MG63 (cell line): ENCODE data around the gene WWP2. TPM values are rescaled to one million over a fixed set of nuclear protein-coding genes. Genes with fewer than 3 reads are reported as not detected.
A peak's percentile ranks its signal among the peaks of the same experiment; 100 is the strongest.
"Not testable (repeated sequence)": the region's sequence is repeated elsewhere in the genome, so short reads cannot be mapped to it uniquely, and the experiment has no call there.

Experiments
- DNase-seq: peaks from one replicate; pipeline ENCODE4 v3.0.0-alpha.2; 2020
- H3K27me3 ChIP-seq: fragments of 250-450 bp; sonication (Bioruptor Pico); 2 replicates; pipeline ENCODE4 v1.5.1; 2020; ENCODE audit warnings: mild to moderate bottlenecking, moderate library complexity
- H3K36me3 ChIP-seq: fragments of 250-450 bp; sonication (Bioruptor Pico); 2 replicates; pipeline ENCODE4 v1.5.1; 2020; ENCODE audit warnings: mild to moderate bottlenecking, moderate library complexity
- H3K4me3 ChIP-seq: fragments of 250-450 bp; sonication (Bioruptor Pico); 2 replicates; pipeline ENCODE4 v1.5.1; 2020; ENCODE audit warnings: mild to moderate bottlenecking, moderate library complexity
- H3K9me3 ChIP-seq: fragments of 250-450 bp; sonication (Bioruptor Pico); 2 replicates; pipeline ENCODE4 v1.5.1; 2020; ENCODE audit warnings: mild to moderate bottlenecking, moderate library complexity
- total RNA-seq: library from RNA; depleted of rRNA; stranded (reverse); fragments of >200 nt; shearing (Covaris generic); gene quantifications from 2 replicates; pipeline ENCODE4 v1.2.3, GENCODE V29; 2014; ENCODE audit warnings: low replicate concordance

WWP2 gene
- total RNA-seq, 1 experiment from 2014 or later = 15.5 TPM

GRCh38 chr16:69834807-69835466, 72.8 kb downstream of the WWP2 start:
- Histone ChIP-seq H3K4me3 (no peak overlapping the region), H3K27me3 (no peaks in the 10 kb centered on the region), H3K9me3 (no peaks in the 10 kb centered on the region), H3K36me3 (no peaks in the 10 kb centered on the region)
- DNase-seq = no peak

DNA sequence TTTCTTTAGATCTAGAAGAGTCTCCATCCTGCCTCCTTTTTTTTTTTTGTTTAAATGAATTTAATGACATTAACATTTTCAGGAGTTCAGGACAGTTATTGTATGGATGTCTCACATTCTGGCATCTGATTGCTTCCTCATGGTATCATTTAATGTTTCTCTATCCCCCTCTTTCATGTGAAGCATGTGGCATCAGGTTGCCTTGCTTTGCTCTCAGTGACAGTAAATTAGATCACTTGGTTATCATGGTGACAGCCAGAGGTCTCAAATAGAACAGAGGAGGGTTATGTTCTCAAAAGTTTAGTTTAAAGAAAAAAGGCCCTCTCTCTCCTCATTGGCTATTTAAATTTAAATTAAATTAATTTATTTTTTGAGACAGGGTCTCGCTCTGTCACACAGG, 74.1 kb downstream of the WWP2 start:
- Histone ChIP-seq H3K27me3 (no peaks in the 10 kb centered on the region), H3K4me3 (no peak overlapping the region), H3K9me3 (no peaks in the 10 kb centered on the region), H3K36me3 (no peaks in the 10 kb centered on the region)
- no peak for DNase-seq

DNA sequence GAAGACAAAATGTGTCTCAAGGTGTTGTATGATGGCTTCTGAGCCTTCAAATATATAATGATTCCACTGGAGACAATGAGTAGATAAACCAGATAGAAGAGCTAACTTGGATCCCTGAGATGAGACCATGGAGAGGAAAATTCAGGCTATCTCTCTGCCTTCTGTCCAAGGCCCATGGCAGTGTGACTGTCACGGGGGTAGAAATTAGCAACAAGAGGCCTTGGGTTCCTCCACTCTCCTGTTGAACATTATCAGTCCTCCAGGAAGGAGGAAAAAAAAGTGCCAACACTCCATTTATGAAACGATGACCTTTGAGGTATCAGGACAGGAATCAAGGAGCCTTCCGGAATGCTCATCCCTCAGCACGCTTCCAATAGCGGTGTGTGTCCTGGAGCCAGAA, 75.2 kb downstream of the WWP2 start:
- H3K9me3 ChIP-seq = no peaks in the 10 kb centered on the region
- no peaks in the 10 kb centered on the region for H3K27me3 ChIP-seq
- no peak overlapping the region for H3K4me3 ChIP-seq
- no peaks in the 10 kb centered on the region for H3K36me3 ChIP-seq
- no peak for DNase-seq

DNA sequence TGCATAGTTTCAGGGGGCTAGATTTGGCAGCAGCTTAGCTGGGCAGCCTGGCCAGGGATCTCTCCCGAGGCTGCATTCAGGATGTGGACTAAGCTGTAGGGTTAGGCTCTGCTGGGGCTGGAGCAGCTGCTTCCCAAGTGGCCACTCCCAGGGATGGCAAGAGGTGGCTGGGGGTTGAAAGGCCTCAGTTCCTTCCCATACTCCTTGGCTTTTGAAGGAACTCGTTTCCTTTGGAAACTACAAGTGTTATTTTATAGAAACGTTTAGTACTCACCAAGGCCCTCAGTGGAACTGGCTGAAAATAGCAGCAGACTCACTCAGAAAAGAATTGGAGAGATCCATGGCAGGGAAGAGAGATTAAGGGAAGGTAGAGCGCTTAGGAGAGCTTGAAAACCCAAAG, 76.4 kb downstream of the WWP2 start:
- no peak overlapping the region for H3K4me3 ChIP-seq
- no peaks in the 10 kb centered on the region for H3K27me3 ChIP-seq
- no peaks in the 10 kb centered on the region for H3K36me3 ChIP-seq
- no peak for DNase-seq
- H3K9me3 ChIP-seq = no peaks in the 10 kb centered on the region

DNA sequence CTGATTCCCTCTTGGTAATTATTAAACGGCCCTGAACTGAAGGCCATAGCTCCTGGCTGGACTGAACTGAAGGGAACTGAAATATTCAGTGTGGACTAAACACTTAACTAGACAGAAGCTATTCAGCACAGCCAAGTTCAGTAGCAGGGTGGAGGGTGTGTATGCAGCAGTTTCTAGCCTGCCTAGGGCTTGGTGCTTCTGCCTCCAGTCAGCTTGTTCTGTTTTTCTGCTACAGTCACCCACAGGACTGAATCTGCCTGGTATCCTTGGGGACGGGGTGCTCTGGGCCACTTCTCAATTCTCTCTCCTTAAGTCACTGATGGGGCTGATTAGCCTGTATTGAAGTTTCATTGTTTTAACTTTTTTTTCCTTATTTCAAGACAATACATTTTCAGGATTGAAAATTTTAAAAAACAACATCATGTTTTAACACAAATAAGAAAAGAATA, 77.1 kb downstream of the WWP2 start:
- no peak overlapping the region for H3K4me3 ChIP-seq
- no peaks in the 10 kb centered on the region for H3K36me3 ChIP-seq
- H3K9me3 ChIP-seq = no peaks in the 10 kb centered on the region
- H3K27me3 ChIP-seq = no peaks in the 10 kb centered on the region
- no peak for DNase-seq

DNA sequence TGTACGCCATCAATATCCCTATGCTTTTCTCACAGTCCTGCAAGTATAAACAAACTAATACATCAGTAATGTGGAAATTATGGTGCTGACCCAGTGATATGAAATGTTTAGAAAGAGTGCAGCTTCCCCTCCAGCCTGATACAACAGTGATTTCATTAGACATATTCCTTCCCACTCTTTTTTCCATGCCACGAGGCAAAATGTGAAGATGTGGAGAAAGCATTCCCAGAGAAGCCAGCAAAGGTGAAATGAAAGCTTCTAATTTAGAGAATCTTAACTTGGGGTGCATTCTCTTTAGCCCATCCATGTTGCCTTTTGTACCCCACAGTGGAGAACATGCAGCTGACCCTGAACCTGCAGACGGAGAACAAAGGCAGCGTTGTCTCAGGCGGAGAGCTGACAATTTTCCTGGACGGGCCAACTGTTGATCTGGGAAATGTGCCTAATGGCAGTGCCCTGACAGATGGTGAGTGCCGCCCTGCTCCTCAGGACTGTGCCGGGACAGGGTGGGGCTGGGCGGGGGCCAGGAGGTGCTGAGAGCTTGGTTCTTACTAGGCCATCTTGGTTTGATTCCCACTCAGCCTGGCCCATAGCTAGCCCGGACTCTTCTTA, 77.8 kb downstream of the WWP2 start:
- Histone ChIP-seq H3K9me3 (no peaks in the 10 kb centered on the region), H3K27me3 (no peaks in the 10 kb centered on the region), H3K36me3 (no peaks in the 10 kb centered on the region), H3K4me3 (no peak overlapping the region)
- no peak for DNase-seq

- Histone ChIP-seq H3K36me3 (no peaks in the 10 kb centered on the region; the same call in 1 of the 2 replicates), H3K9me3 (no peaks in the 10 kb centered on the region), H3K27me3 (no peaks in the 10 kb centered on the region), H3K4me3 (no peak overlapping the region)
- no peak for DNase-seq
These were observed 78.8 kb downstream of the WWP2 start for GRCh38 chr16:69840975-69841374.

DNA sequence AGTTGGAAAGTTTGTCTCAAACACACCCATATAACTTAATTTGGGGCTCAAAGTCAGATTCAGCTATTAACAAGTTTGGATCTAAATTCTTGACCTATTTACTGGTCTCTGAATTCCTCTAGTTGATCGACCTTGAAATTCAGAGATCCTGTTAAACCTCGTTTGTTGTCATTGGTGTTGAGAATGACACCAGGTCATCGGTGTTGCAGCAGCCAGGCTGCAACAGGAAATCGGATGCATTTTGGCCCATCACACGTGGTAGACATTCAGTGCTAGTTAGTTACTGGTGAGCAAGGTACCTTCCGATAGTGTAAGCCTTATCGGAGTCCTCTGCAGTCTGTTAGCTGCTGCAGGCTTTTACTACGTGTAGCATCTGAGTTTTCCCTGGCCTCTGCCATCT, 82.3 kb downstream of the WWP2 start:
- Histone ChIP-seq H3K9me3 (peaks cover 2% of the 10 kb centered on the region; the same call in 1 of the 2 replicates), H3K36me3 (peaks cover 3% of the 10 kb centered on the region), H3K4me3 (no peak overlapping the region), H3K27me3 (no peaks in the 10 kb centered on the region)
- DNase-seq = no peak

DNA sequence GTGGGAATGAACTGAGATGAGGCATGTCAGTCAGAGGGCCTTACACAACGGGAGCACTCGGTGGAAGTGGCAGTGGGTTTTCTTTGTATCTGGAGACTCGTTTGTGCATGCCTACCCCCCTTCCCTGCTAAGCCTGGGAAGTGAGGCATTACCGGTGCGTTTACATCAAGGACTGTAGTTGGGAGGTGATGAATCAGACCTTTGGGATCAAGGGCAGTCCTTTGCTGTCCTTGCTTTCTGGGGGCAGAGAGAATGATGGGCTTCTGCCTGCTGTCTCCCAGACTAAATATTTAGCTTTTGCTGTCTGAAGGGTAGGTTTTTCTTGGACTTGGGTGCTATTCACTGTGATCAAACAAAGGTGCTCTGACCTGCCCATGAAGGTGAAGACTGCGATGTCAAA, 83.0 kb downstream of the WWP2 start:
- H3K4me3 ChIP-seq = no peak overlapping the region
- H3K9me3 ChIP-seq = peaks cover 2% of the 10 kb centered on the region; the same call in 1 of the 2 replicates
- no peaks in the 10 kb centered on the region for H3K27me3 ChIP-seq
- DNase-seq = no peak
- H3K36me3 ChIP-seq = peaks cover 3% of the 10 kb centered on the region

DNA sequence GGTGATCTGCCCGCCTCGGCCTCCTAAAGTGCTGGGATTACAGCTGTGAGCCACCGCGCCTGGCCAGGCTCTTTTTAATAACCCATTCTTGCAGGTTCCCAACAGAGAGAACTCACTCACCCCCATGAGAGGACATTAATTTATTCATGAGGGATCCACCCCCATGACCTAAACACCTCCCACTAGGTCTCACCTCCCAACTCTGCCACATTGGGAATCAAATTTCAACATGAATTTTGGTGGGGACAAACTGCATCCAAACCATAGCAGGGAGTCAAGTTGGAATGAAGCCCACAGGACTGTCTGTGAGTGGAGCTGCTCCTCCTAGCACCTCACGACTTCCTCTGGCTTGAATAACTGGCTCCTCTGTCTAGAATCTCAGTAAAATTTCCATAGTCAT, 85.5 kb downstream of the WWP2 start:
- Histone ChIP-seq H3K4me3 (no peak overlapping the region), H3K9me3 (peaks cover 2% of the 10 kb centered on the region; the same call in 1 of the 2 replicates), H3K27me3 (no peaks in the 10 kb centered on the region), H3K36me3 (peaks cover 3% of the 10 kb centered on the region)
- no peak for DNase-seq

DNA sequence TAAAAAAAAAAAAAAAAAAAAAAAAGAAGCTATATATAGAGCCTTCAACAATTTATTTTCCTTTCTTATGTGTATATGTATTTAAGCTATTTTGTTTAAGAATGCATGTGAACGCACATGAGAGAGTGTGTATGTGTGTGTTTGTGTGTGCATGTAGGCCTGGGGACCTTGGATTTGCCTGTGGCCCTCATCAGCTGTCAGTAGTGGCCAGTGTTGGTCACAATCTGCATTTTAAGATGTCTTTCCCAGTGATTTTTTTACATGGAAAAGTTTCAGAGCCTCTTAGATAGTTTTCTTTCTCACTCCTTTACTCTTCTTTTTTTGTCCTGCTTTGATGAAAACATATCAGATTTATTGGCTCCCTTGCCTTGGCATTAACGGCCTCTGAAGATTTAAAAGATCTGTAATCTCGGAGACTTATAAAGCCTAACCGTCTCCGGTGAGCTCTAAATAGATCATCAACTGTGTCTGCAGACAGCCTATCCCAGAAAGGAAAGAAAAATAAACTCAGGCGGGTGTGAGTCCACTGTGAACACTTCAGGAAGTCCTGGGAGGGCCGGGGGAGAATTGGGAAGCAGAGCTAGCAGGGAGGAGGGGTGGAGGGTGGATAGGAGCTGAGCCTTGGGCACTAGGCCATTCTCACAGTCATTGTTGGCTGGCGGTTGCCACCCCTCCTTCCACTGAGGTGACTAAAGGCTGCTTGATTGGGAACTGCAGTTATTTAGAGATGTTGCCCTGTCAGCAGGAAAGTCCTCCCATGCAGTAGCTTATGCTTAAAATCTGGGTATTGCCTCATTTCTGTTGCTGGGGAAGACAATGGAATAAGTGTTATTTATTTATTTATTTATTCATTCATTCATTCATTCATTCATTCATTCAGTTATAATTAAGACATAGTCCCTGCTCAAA, 86.8 kb downstream of the WWP2 start:
- Histone ChIP-seq H3K9me3 (peaks cover 2% of the 10 kb centered on the region; the same call in 1 of the 2 replicates), H3K27me3 (no peaks in the 10 kb centered on the region), H3K4me3 (peak overlapping the region; percentile 7; the same call in 1 of the 2 replicates), H3K36me3 (peaks cover 3% of the 10 kb centered on the region)
- peak; percentile 93 for DNase-seq

GRCh38 chr16:69851491-69852240, 89.5 kb downstream of the WWP2 start:
- no peaks in the 10 kb centered on the region for H3K27me3 ChIP-seq
- H3K4me3 ChIP-seq = no peak overlapping the region
- DNase-seq = peak; percentile 50
- peaks cover 2% of the 10 kb centered on the region; the same call in 1 of the 2 replicates for H3K9me3 ChIP-seq
- H3K36me3 ChIP-seq = peaks cover 3% of the 10 kb centered on the region

- no peak for DNase-seq
- peaks cover 1% of the 10 kb centered on the region for H3K36me3 ChIP-seq
These were observed 90.7 kb downstream of the WWP2 start for GRCh38 chr16:69852815-69853214.

GRCh38 chr16:69853481-69853880, 91.3 kb downstream of the WWP2 start:
- no peaks in the 10 kb centered on the region for H3K9me3 ChIP-seq
- no peak for DNase-seq
- no peak overlapping the region for H3K4me3 ChIP-seq

More at GRCh38 chr16:69852815-69853214, 90.7 kb downstream of the WWP2 start:
- Histone ChIP-seq H3K4me3 (no peak overlapping the region), H3K9me3 (peaks cover under 1% of the 10 kb centered on the region; the same call in 1 of the 2 replicates), H3K27me3 (no peaks in the 10 kb centered on the region)

DNA sequence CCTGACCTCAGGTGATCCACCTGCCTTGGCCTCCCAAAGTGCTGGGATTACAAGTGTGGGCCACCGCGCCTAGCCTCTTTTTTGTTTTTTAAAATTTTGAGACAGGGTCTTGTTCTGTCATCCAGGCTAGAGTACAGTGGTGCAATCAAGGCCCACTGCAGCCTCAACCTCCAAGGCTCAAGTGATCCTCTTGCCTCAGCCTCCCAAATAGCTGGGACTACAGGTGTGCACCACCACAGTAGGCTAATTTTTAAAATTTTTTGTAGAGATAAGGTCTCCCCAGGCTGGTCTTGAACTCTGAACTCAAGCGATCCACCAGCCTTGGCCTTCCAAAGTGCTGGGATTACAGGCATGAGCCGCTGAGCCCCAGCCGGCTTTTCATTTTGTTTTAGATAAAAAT, 92.6 kb downstream of the WWP2 start:
- not testable (repeated sequence) for H3K27me3 ChIP-seq, H3K9me3 ChIP-seq, H3K36me3 ChIP-seq, H3K4me3 ChIP-seq, DNase-seq

More at GRCh38 chr16:69853481-69853880, 91.3 kb downstream of the WWP2 start:
- Histone ChIP-seq H3K36me3 (no peaks in the 10 kb centered on the region), H3K27me3 (no peaks in the 10 kb centered on the region)

GRCh38 chr16:69855592-69855991, 93.5 kb downstream of the WWP2 start:
- no peaks in the 10 kb centered on the region for H3K36me3 ChIP-seq
- no peaks in the 10 kb centered on the region for H3K9me3 ChIP-seq
- no peak overlapping the region for H3K4me3 ChIP-seq
- no peaks in the 10 kb centered on the region for H3K27me3 ChIP-seq
- DNase-seq = no peak
